ENCODE measurements around the gene HIBCH. TPM values are rescaled to one million over a fixed set of nuclear protein-coding genes. Genes with fewer than 3 reads are reported as not detected.

Gene HIBCH
- total RNA-seq, 1 donor from 2014 or later: 38.8 TPM

DNA sequence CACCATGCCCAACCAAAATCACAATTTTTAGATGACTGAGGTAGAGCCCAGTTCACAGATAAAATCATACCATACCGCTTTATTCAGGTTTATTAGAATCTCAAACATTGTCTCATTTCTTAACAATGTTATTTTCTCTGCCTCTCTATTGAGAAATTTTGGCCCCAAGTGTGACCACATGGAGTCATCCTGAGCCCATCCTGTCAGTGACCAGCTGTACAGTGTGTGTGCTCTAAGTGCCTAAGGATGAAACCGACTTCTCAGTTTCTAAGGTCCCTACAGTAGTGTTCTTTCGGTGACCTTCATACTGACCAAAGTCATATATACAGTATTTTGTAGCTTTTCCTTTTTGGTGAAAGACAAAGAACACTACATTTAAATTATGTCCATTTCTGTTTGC is 133.4 kb downstream of the HIBCH start:
- Mint-ChIP-seq H3K4me3 (no peak overlapping the region), H3K36me3 (peaks cover 2% of the 10 kb centered on the region)

DNA sequence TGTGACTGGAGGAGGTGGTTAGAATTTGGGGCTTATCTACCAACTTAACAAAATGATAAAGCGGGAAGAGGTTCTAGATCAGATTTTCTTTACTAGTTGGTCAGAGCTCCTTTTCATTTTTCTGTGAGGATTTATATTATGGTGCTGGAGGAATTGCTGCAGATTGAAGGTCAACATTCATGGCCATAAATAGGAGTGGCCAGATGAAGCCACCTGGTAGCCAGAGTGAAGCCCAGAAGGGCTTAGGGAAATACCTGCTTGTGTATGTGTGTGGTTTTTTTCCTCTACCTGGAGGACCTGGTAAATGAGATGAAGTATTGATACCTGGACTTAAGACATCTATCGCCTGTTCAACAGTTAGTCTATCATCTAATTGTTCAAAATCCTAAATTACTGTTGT is 134.2 kb downstream of the HIBCH start:
- H3K27me3 ChIP-seq: peaks cover 27% of the 10 kb centered on the region
- no peaks in the 10 kb centered on the region for H3K9me3 ChIP-seq (ENCODE audit: low read depth)
- Mint-ChIP-seq H3K27me3 (ENCODE audit: insufficient read depth, low read depth) (peaks cover 6% of the 10 kb centered on the region), H3K4me1 (peaks cover 7% of the 10 kb centered on the region), H3K4me3 (no peak overlapping the region), H3K27ac (no peak overlapping the region), H3K9me3 (no peaks in the 10 kb centered on the region), H3K36me3 (peaks cover 2% of the 10 kb centered on the region)
- no peak overlapping the region for H3K27ac ChIP-seq
- no peak for DNase-seq (ENCODE audit: low spot score)
- no peaks in the 10 kb centered on the region for H4K20me1 ChIP-seq (ENCODE audit: low read depth)
- H3F3A ChIP-seq (ENCODE audit: low read depth): peaks cover 9% of the 10 kb centered on the region
- no peak overlapping the region for H3K4me2 ChIP-seq
- H3K4me1 ChIP-seq: no peaks in the 10 kb centered on the region
- H3K9ac ChIP-seq: no peak overlapping the region
- no peak overlapping the region for H2AFZ ChIP-seq (replicated peaks)
- TF ChIP-seq, protein P1, sequence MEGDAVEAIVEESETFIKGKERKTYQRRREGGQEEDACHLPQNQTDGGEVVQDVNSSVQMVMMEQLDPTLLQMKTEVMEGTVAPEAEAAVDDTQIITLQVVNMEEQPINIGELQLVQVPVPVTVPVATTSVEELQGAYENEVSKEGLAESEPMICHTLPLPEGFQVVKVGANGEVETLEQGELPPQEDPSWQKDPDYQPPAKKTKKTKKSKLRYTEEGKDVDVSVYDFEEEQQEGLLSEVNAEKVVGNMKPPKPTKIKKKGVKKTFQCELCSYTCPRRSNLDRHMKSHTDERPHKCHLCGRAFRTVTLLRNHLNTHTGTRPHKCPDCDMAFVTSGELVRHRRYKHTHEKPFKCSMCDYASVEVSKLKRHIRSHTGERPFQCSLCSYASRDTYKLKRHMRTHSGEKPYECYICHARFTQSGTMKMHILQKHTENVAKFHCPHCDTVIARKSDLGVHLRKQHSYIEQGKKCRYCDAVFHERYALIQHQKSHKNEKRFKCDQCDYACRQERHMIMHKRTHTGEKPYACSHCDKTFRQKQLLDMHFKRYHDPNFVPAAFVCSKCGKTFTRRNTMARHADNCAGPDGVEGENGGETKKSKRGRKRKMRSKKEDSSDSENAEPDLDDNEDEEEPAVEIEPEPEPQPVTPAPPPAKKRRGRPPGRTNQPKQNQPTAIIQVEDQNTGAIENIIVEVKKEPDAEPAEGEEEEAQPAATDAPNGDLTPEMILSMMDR (IDR thresholded peaks at IDR 0.05): no peak
- TF ChIP-seq EZH2 (IDR thresholded peaks at IDR 0.05) (no peak), EZH2phosphoT487 (IDR thresholded peaks at IDR 0.05) (no peak)
- H3K36me3 ChIP-seq: no peaks in the 10 kb centered on the region
- H3K79me2 ChIP-seq (ENCODE audit: low read depth): no peaks in the 10 kb centered on the region
- H3K4me3 ChIP-seq: no peak overlapping the region

More for the DNA sequence above, 133.4 kb downstream of the HIBCH start:
- Mint-ChIP-seq H3K9me3 (no peaks in the 10 kb centered on the region), H3K27me3 (ENCODE audit: insufficient read depth, low read depth) (peaks cover 3% of the 10 kb centered on the region), H3K27ac (no peak overlapping the region), H3K4me1 (peaks cover 4% of the 10 kb centered on the region)
- no peak overlapping the region for H3K27ac ChIP-seq
- no peaks in the 10 kb centered on the region for H3K4me1 ChIP-seq
- H3K9me3 ChIP-seq (ENCODE audit: low read depth): no peaks in the 10 kb centered on the region
- H3K9ac ChIP-seq: no peak overlapping the region
- no peaks in the 10 kb centered on the region for H3K36me3 ChIP-seq
- no peak for DNase-seq (ENCODE audit: low spot score)
- peaks cover 5% of the 10 kb centered on the region for H3F3A ChIP-seq (ENCODE audit: low read depth)
- no peak overlapping the region for H3K4me2 ChIP-seq
- no peaks in the 10 kb centered on the region for H4K20me1 ChIP-seq (ENCODE audit: low read depth)
- H3K27me3 ChIP-seq: peaks cover 19% of the 10 kb centered on the region
- TF ChIP-seq EZH2 (IDR thresholded peaks at IDR 0.05): no peak
- no peak for TF ChIP-seq EZH2phosphoT487 (IDR thresholded peaks at IDR 0.05)
- TF ChIP-seq, protein P1 (IDR thresholded peaks at IDR 0.05): no peak
- H2AFZ ChIP-seq (replicated peaks): no peak overlapping the region
- no peaks in the 10 kb centered on the region for H3K79me2 ChIP-seq (ENCODE audit: low read depth)
- no peak overlapping the region for H3K4me3 ChIP-seq

DNA sequence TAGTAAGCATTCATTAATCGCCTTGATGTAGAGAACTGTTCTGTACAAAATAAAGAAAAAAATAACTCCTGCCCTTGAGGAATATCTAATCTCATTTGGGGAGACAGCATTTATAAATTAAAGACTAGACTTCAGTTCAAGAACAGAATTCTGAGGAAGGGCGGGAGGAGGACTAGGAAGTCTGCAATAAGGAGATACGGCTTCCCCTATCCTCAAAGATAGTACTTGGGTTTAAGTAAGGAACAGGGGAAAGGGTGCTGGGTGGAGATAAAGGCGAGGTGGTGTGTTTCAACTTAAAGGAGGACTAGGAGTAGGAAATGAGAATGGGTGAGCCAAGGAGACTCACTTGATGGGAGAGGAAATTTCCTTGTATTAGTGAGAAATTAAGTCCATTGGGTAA is 135.2 kb downstream of the HIBCH start:
- TF ChIP-seq EZH2phosphoT487 (IDR thresholded peaks at IDR 0.05) (no peak), EZH2 (IDR thresholded peaks at IDR 0.05) (no peak)
- TF ChIP-seq, protein P1 (IDR thresholded peaks at IDR 0.05): no peak
- H3K4me2 ChIP-seq: no peak overlapping the region
- peaks cover 5% of the 10 kb centered on the region for H3K4me1 ChIP-seq
- peaks cover 8% of the 10 kb centered on the region for H3K27me3 Mint-ChIP-seq (ENCODE audit: insufficient read depth, low read depth)
- peaks cover under 1% of the 10 kb centered on the region for H3K36me3 Mint-ChIP-seq
- no peak overlapping the region for H3K4me3 Mint-ChIP-seq
- H3K9me3 Mint-ChIP-seq: no peaks in the 10 kb centered on the region
- no peak overlapping the region for H3K9ac ChIP-seq
- H3K27me3 ChIP-seq: peaks cover 37% of the 10 kb centered on the region
- no peak overlapping the region for H3K4me3 ChIP-seq
- H3F3A ChIP-seq (ENCODE audit: low read depth): peaks cover 10% of the 10 kb centered on the region
- no peak overlapping the region for H3K27ac ChIP-seq
- H3K9me3 ChIP-seq (ENCODE audit: low read depth): no peaks in the 10 kb centered on the region
- H4K20me1 ChIP-seq (ENCODE audit: low read depth): no peaks in the 10 kb centered on the region
- DNase-seq (ENCODE audit: low spot score): no peak
- no peak overlapping the region for H2AFZ ChIP-seq (replicated peaks)
- no peak overlapping the region for H3K27ac Mint-ChIP-seq
- H3K4me1 Mint-ChIP-seq: peaks cover 13% of the 10 kb centered on the region
- no peaks in the 10 kb centered on the region for H3K79me2 ChIP-seq (ENCODE audit: low read depth)
- H3K36me3 ChIP-seq: no peaks in the 10 kb centered on the region
